Esophagus muscularis mucosa (tissue), 4 donors: ENCODE results near the gene CCNB1.

Source experiments
- CTCF ChIP-seq, 3 experiments: fragments of 200-600 bp in 2 of 3; fragments of 450-650 bp in 1 of 3; sonication (generic) in 2 of 3; IDR thresholded peaks; one replicate each; pipeline ENCODE4 v1.5.1; 2017 to 2019; ENCODE audit warnings: antibody characterized with exemption in 3 of 3, mild to moderate bottlenecking in 2 of 3, moderate library complexity in 1 of 3
- EP300 ChIP-seq: sonication (generic); formaldehyde crosslinking; IDR thresholded peaks from one replicate; pipeline ENCODE4 v1.6.1; 2017; ENCODE audit warnings: antibody characterized with exemption
- POLR2A ChIP-seq: fragments of 450-650 bp; IDR thresholded peaks from one replicate; pipeline ENCODE4 v1.6.1; 2017; ENCODE audit warnings: antibody characterized with exemption, moderate library complexity, mild to moderate bottlenecking, low read depth
- POLR2AphosphoS5 ChIP-seq, 2 donors: sonication (generic); formaldehyde crosslinking; IDR thresholded peaks; one replicate each; pipeline ENCODE4 v1.6.1; 2017; ENCODE audit warnings: antibody characterized with exemption in 2 of 2

GRCh38 chr5:69225860-69226259, 58.9 kb downstream of the CCNB1 start:
- no peak for TF ChIP-seq POLR2A
- no peak for TF ChIP-seq CTCF (IDR thresholded peaks at IDR 0.05)
- no peak for TF ChIP-seq POLR2AphosphoS5 (IDR thresholded peaks at IDR 0.05)
- no peak for TF ChIP-seq EP300
